OCI-M2 (cell line): ENCODE results near the gene SAP30.

Source experiments
- DNase-seq: peaks from one replicate; lab custom pipeline; 2025; ENCODE audit not compliant: unreplicated experiment; lab: John Stamatoyannopoulos, UW

Gene SAP30

DNA sequence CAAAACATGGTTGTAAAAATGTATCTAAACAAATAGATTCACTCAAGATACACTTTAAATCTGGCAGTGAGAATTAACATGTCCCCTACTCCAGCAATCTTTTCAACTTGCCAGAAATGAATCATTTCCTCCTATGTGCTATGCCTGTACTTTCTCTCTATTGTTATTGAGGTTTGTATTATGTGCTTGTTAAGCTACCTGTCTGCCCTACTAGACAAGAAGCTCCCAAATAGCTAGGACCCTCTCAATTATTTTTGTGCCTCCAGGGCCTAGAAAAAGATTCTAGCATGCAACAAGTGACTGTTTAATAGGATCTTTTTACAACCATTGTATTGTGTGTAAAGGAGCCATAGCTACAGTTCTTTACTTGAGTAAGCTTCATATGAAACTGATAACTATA lies 3.5 kb upstream of the SAP30 start:
- no peak for DNase-seq

DNA sequence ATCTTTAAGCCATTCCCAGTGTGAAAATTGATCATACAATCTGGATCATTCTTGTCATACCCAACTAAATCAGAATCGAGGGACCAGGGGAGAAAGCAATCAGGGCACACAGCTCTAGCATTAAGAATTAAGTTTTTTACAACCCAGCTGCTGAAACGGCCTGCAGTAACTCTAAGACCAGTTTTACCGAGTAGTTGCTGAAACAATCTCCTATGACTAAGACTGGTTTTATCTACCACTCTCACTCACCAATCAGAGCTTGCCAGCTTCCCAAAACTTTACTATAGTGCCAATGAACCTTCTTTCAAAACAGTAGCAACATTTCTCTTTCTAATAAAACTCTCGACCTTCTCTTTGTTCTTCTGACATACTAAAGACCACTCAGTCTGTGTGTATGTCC lies 2.8 kb upstream of the SAP30 start:
- no peak for DNase-seq

DNA sequence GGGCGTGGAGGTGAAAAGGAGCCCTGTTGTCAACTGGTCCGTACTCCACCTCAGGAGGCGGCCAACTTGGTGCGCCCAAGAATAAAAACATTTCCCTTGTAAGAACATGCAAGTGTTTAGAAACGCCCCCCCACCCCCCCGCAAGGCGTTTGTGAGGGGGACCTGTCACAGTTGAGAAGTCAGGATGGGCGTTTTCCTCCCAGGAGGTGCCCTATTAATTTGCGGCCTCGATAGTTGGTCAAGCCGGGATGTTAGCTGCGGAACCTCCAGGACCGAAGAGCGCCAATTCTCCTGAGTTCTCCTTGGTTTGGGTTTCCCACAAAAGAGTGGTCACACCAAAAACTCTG lies 651 bp upstream of the SAP30 start:
- no peak for DNase-seq

DNA sequence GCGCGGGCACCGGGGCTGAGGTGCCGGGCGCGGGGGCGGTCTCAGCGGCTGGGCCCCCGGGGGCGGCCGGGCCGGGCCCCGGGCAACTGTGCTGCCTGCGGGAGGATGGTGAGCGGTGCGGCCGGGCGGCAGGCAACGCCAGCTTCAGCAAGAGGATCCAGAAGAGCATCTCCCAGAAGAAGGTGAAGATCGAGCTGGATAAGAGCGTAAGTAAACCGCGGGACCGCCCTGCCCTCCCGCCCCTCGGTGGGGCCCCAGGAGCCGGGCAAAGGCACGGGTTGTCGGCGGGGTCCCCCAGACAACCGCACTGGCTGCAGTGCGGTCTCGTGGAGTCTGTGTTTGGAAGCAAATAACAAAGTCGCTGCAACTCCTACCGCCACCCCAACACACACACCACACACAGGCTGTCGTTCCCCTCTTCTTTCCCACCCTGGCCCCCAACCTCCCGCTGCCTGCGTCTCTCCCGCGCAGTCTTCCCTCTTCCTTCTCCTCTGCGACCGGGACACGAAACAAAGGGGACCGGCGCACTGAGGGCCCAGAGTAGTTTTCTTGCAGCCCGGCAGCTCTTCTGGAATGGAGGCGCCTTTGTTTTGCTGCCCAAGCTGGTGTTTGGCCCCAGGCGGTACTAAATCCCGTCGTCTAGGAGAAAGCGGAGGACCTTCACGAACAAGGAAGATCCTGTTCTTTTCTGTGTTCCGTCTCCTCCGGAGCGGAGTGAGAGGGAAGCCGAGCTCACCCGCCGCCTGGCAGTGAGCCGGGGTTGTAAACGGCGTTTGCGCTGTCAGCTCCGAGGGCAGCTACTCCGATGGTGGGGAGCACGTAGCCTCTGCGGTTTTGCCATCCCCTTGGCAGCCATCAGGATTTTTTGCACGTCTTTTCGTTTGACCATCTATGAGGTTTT lies 788 bp downstream of the SAP30 start:
- DNase-seq = no peak

DNA sequence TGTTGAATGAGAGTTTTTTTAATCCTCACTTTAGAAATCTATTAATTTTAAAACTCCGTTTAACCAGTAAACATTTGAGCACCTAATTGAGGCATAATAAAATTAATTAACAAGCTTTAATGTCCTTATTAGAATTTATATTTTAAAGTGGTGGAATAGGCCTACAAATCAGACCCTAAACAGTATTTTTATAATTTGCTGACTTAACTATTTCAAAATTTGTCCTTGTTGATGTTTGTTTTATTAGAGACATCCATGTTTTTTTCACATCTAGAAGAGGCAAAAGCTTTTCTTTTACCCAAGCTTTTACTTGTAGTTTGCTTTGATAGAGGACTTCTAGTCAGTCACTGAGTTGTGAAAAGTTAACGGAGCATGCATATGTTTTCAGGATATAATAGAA lies 3.8 kb downstream of the SAP30 start:
- no peak for DNase-seq

DNA sequence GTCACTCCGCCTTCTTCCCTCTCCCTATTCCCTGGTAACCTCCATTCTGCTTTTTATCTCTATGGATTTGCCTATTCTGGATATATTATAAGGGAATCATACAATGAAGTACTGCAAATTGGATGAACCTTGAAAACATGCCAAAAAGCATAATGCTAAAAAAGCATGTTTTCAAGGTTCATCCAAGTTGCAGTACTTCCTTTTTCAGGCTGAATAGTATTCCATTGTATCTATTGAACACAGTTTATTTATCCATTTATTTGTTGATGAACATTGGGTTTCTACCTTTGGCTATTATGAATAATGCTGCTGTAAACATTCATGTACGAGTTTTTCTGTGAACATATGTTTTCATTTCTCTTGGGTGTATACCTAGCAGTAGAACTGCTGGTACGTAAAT lies 9.2 kb downstream of the SAP30 start:
- DNase-seq = no peak

DNA sequence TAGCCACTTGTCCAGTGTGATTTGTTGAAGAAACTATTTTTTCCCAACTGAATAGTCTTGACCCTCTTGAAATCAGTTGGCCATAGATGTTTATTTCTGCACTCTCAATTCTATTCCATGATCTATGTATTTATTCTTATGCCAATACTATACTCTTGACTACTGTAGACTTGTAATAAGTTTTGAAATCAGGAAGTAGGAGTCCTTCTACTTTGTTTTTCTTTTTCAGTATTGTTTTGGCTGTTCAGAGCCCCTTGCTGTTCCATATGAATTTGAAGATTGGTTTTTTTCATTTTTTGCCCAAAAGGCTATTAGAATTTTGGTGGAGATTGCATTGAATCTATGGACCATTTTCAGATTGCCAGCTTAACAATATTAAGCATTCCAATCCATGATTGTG lies 10.2 kb downstream of the SAP30 start:
- no peak for DNase-seq

DNA sequence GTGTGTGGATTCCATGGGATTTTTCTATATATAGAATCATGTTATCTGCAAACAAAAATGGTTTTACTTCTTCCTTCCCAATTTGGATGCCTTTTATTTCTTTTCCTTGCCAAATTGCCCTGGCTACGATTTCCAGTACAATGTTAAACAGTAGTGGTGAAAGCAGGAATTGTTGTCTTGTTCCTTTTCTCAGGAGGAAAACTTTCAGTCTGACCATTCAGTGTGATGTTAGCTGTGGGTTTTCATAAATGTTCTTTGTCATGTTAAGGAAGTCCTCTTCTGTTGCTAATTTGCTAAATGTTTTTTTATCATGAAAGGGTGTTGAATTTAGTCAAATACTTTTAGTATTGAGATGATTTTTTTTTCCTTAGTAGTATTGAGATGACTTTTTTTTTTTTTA lies 10.9 kb downstream of the SAP30 start:
- DNase-seq = no peak

DNA sequence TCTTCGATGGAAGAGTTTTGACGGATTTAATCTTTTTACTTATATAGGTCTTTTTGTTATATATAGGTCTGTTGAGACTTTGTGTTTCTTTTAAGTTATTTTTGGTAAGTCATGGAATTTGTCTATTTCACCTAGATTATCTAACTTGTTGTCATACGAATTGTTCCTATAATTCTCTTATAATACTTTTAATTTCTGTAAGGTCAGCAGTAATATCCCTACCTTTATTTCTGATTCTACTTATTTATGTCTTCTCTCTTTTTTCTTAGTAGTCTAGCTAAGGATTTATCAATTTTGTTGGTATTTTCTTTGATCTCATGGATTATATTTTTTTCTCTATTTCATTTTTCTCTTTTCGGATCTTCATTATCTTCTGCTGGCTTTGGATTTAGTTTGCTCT lies 11.6 kb downstream of the SAP30 start:
- no peak for DNase-seq

DNA sequence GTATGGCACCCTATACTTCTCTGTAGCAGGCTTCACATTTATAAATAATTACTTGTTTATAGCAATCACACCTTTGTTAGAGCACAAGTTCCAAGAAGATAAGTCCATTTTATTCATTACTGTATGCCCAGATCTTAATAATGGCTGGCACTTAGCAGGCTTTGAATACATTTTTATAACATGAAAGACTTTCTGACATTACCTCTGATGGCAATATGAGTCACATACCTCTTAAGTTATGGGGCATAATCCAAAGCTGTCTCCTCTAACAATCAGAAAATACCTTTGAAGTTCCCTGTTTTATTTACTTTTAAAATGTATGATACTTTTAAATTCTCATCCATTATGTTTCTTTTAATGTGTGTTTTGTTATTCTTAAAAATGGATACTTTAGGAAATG lies 16.0 kb downstream of the SAP30 start:
- DNase-seq = no peak

DNA sequence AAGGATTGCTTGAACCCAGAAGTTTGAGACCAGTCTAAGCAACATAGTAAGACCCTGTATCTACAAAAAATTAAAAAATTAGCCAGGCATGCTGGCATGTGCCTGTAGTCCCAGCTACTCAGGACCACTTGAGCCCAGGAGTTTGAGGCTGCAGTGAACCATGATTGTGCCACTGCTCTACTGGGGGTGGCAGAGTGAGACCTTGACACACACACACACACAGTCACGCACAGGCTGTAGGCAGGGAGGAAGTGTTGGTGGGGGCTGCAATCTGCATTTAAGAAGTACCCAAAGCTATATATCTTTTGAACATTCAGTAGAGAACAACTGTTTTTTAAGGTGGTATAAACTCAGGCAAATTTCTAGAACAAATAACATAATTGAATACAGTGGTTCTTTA lies 20.9 kb downstream of the SAP30 start:
- DNase-seq = no peak

DNA sequence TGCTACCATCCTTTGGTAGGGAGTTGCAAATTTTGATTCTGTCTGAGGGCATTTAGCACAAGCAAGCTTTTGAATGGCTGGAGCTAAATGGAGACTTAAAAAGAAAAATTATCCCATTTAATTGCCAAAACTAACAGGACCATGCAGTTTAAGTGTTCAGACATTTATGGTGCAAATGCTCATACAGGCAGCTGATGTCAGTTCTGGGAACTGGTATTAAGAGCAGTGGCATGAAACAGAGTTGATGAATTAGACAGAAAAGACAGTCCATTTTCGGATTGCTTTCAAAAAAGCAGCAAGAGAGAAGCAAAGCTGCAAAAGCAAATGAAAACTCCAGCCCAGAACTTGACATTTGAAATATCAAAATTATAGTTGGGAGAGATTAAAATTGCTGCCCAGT lies 26.9 kb downstream of the SAP30 start:
- DNase-seq = no peak

DNA sequence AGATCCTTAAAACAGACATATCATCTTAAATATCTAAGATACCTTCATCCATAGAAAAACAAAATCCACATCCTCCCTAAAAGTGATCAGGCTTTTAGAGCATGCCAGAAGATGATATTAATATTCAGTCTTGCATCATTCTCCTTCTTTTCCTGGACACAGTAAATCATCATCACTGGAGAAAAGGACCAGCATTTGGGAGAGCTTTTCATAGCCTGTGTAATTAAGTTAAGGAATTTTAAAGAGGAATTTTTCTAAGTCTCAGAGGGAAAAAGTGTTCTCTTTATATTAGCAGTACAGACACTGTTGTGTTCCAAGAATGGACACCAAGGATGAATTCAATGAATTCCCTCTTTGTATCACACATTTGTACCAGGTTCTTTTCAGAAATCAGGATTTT lies 27.5 kb downstream of the SAP30 start:
- DNase-seq = no peak

DNA sequence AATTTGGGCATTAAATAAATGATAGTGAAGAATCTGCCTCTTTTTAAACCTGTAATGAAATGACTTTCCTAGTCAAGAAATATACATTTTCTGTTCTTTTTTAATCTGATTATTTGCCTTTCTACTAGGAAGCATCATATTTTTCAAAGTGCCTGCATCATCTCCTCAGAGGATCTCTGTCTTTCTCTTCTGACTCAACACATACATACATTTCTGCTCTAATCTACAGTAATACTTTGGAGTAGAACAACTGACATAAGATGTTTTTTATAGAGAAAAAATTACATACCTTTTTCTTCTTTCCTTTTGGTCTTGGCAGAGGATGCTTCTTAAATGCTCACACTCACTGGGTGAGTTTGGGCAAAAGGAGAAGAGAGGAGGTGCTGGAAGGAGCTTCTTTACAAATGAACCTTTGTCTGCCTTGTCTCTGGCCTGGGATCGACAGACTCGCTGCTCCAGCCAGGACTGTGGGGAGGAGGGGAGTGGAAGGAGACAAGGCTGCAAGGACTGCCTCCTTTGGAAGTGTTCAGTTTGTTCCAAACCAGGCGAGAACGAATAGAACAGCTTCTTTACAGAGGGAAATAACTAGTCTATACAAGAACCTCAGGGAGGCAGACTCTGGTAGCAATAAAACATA lies 28.1 kb downstream of the SAP30 start, which contains the start of gene SCRG1:
Gene SCRG1 (minus strand): TSS at position 338 of the 637 bp plus-strand sequence. CDS start 7,702 bp downstream, outside the sequence.
- no peak for DNase-seq

DNA sequence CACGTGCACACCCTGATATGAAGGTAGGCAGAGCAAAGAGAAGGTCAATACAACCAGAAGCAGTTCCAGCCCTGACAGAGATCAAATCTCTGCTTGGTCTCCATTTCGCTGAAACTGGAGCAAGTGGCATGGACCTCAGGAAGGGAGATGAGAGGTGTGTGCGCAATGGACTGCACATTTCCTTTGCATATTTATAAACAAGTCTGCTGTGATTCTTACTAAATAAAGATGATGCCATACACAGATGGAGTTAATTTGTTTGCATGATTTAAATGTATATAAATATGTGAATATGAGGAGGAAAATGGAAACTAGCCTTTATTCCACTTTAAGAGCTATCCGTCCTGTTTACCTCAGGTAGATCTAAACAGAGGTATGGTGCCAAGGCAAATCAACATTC lies 30.3 kb downstream of the SAP30 start:
- no peak for DNase-seq

DNA sequence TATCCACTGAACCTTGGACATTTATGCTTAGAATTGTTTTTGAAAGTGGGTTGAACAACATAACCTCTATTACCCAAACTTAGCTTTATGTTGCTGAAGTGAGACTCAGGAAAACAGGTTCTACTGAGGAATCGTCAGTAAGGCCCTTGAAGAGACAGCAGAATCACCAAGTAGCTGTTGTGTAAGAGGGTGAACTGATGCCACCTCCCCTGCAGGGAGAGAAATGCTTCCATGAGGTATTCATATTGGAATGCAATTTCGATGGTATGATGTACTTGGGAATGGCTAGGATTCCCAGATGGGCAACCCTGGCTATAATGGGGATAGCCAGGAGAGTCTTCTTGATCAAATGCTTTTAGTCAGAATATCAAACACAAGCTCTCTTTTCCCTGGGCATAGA lies 32.3 kb downstream of the SAP30 start:
- DNase-seq = no peak

DNA sequence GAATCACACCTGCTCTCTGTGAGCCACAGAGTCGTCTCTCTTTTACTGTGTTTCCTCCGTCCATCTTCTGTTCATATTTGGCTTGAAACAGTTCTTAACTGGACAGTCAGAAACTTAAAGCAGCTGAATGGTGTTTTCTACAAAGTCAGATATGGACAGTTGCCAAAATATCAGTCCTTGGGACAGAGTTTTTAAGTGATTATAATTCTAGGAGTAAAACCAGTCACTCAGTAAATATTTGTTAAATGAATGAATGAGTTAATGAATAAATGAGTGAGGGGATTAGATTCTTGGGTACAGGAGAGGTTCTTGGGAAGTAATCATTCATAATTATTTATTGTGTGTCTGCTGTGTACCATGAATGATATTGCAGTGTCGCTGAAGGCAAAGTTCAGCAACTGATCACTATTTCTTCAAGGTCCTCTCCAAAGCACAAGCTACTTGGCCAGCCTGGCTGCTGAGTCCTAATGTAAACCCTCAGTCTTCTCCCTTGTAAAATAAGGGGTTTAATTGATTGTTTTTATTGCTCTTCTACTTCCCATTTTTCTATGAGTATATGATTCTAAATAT lies 33.6 kb downstream of the SAP30 start:
- DNase-seq = no peak

DNA sequence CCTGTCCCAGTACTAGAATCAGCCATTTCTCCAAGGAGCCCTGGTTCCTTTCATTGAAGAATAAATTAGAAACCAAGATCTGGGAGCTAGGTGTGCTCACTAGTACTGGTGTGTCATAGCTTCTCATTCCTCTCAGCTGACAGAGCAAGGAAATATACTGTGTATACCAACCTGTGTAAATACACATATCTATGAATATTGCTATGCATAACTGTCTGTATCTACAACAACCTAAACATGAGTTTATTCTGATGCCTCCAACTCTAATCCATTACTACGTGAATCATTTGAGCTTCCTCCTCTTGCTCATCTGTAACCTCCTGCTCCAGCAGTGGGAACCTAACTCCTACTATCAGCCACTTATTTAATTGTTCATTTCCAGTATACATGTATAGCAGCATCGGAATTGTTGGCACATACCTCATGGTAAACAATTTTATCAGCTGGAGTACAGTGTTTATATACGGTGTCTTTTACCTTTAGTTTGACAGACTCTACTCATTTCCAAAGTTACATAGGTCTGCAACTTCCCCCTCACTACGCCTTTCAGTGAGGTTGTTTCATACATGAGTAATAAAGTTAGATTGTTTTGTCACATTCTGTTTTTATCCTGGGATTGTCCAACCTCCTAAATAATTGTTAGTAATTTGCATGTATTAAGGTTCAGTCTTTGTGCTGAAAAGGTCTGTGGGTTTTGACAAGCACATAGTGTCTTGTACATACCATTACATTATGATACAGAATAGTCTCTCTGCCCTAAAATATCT lies 35.3 kb downstream of the SAP30 start:
- DNase-seq = no peak

DNA sequence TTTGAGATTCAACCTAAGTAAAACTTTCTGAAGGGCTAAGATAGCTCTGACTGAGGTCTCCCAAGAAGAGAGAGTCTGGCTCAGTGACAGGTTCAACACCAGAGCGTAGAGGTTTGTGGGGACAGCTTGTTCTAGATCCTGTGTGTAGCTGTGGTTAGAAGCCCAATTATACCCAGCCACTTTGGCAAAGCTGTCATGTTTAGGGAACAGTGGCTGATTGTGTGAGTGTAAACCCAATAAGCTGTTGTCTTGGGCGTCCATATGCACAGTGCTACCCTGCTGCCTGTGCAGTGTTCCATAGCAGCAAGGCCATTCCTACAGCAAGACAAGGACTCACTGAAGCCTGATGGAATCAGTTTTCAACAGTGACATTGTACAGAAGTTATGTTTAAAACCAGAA lies 39.3 kb downstream of the SAP30 start:
- no peak for DNase-seq

DNA sequence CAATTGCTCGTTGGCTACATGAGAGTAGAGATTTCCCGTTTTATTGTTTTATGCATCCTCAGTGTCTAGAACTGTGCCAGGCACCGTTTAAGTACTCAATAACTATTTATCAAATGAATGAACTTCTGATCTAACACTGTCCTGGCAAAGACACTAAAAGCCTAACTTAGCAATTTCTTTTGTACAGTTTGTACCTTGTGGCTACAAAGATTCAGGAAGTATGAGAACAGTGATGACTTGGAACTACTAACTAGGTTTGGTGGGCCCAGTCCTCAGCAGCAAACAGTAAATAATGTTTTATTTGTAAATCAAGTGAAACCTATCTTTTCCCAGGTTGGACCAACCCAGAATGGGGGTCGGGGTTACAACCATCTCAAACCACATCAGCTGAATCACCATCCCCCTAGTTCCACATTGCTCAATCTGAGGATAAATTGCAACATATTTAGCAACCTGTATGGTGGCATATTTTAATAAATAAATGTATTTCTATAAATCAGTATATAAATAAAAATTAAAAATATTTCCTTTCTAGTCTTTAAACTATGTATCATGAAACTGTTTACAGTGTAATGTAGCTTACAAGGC lies 40.4 kb downstream of the SAP30 start:
- DNase-seq = no peak

DNA sequence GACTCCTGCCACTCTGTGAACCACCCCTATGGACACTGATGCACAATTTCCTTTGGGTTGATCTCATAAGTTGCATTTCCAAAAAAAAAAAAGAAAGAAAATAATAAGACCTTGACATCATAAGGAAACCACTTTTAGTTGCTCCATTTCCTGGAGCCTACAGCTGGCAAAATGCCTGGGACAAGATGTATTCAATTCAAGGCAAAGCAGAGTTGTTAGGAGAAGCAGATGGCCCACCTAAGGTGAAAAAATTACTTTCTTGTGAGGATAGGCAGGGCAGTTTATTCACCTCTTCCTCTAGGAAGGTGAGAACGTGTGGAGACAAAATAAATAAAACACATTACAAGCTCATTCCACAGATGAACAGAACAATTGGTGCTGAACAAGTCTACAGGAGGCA lies 42.3 kb downstream of the SAP30 start:
- no peak for DNase-seq
